ENCODE data around the gene TMEM50B. TPM values are rescaled to one million over a fixed set of nuclear protein-coding genes. Genes with fewer than 3 reads are reported as not detected.

Gene TMEM50B
- total and polyA plus RNA-seq, 2 of the 8 experiments (the other 6 are each of a cell fraction or from before 2014, with no cell fraction given) = 16.8 to 20.5 TPM

DNA sequence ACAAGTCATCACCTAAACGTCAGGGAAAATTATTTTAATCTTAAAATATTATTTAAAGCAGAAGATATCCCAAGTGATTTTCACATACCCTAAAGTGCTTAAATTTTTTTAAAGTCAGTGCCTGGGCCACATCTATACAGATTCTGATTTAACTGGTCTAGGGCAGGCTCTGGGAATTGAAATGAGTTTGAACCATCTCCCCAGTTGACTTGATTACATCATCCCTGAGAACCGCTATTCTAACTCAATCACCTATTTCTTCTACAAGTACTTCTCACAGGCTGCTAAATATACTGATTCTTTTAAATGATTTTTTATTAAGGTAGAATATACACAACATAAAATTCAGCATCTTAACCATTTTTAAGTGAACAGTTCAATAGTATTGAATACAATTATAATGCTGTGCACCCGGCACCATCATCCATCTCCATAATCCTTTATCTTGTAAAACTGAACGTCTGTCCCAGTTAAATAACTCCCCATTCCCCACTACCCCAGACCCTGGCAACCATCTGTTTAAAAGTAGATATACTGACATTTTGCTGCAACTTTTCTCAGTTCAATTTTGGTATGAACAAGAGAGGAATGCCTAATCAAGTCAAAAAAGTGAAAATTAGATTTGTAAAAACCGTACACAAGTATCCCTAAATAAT is 42.7 kb upstream of the TMEM50B start:
- 90% methylated on average over 5 of the region's 5 CpGs; no CpG with 5 or more reads in 1 of the 2 experiments for WGBS, 2 experiments (ENCODE audit: extremely low coverage in 1 of 2, insufficient coverage in 1 of 2, insufficient read length in 1 of 2, insufficient replicate concordance in 2 of 2, low coverage in 1 of 2, low lambda C conversion rate in 2 of 2, missing lambda C conversion rate in 1 of 2)
- CTCF ChIA-PET (ENCODE audit: partially characterized antibody) = no interaction called here
- FAIRE-seq = no peak
- no peak for TF ChIP-seq RXRA (IDR thresholded peaks at IDR 0.05; ENCODE audit: insufficient read depth, low read depth, low read length)
- no peak for TF ChIP-seq RAD21 (IDR thresholded peaks at IDR 0.05 in 1 of 2, conservative IDR thresholded peaks at IDR 0.05 in 1 of 2; ENCODE audit: low read depth in 2 of 2, low read length in 2 of 2)
- no peak for TF ChIP-seq JUN (IDR thresholded peaks at IDR 0.05; ENCODE audit: low read depth, low read length)
- TF ChIP-seq TBP (IDR thresholded peaks at IDR 0.05; ENCODE audit: low read depth, low read length) = no peak
- TF ChIP-seq BACH1 (IDR thresholded peaks at IDR 0.05; ENCODE audit: low read length) = no peak
- TF ChIP-seq, protein P1, sequence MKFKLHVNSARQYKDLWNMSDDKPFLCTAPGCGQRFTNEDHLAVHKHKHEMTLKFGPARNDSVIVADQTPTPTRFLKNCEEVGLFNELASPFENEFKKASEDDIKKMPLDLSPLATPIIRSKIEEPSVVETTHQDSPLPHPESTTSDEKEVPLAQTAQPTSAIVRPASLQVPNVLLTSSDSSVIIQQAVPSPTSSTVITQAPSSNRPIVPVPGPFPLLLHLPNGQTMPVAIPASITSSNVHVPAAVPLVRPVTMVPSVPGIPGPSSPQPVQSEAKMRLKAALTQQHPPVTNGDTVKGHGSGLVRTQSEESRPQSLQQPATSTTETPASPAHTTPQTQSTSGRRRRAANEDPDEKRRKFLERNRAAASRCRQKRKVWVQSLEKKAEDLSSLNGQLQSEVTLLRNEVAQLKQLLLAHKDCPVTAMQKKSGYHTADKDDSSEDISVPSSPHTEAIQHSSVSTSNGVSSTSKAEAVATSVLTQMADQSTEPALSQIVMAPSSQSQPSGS (IDR thresholded peaks at IDR 0.05; ENCODE audit: low read length) = no peak
- TF ChIP-seq SUZ12 (IDR thresholded peaks at IDR 0.05; ENCODE audit: low read length) = no peak
- TF ChIP-seq POLR2AphosphoS5 (IDR thresholded peaks at IDR 0.05; ENCODE audit: low read depth, low read length) = no peak
- TF ChIP-seq MAFK (IDR thresholded peaks at IDR 0.05; ENCODE audit: low read depth, low read length) = no peak

More for the DNA sequence above, 42.7 kb upstream of the TMEM50B start:
- H3K23me2 ChIP-seq (ENCODE audit: low read depth, low read length) = no peaks in the 10 kb centered on the region
- peaks cover 0 to 1% (median 0%) of the 10 kb centered on the region in 4 experiments; a peak in 1 of 7 replicates for H3K27me3 ChIP-seq (replicated peaks in 1 of 4; ENCODE audit: control insufficient read depth in 3 of 4, extremely low read depth in 1 of 4, insufficient read depth in 3 of 4, low read length in 3 of 4)
- H4K91ac ChIP-seq (replicated peaks; ENCODE audit: insufficient read length, low read length) = no peak overlapping the region
- H2BK120ac ChIP-seq (replicated peaks; ENCODE audit: low read depth, low read length) = no peak overlapping the region
- no peaks in the 10 kb centered on the region for H4K20me1 ChIP-seq (replicated peaks in 1 of 2; ENCODE audit: control insufficient read depth in 1 of 2, insufficient read depth in 2 of 2, low read length in 2 of 2)
- no peak overlapping the region for H2AK5ac ChIP-seq (ENCODE audit: low read depth, low read length)
- H2BK5ac ChIP-seq (ENCODE audit: low read depth, low read length) = no peak overlapping the region
- no peak overlapping the region for H3K4ac ChIP-seq (replicated peaks; ENCODE audit: insufficient read length, low read depth, low read length)
- no peak overlapping the region for H2BK12ac ChIP-seq (ENCODE audit: low read depth, low read length)
- no peak for DNase-seq (ENCODE audit: low read depth in 1 of 2, low spot score in 2 of 2)
- H3K4me1 ChIP-seq (replicated peaks in 1 of 4; ENCODE audit: control insufficient read depth in 3 of 4, insufficient read depth in 4 of 4, low read length in 3 of 4) = no peaks in the 10 kb centered on the region
- H3K4me3 ChIP-seq (ENCODE audit: extremely low read depth in 1 of 4, insufficient read depth in 2 of 4, low read depth in 3 of 4, low read length in 4 of 4) = no peak overlapping the region
- H3K36me3 ChIP-seq (ENCODE audit: control insufficient read depth in 2 of 4, insufficient read depth in 4 of 4, low read length in 3 of 4) = peaks cover 13 to 86% (median 51%) of the 10 kb centered on the region in 4 experiments
- no peak overlapping the region for H3K14ac ChIP-seq (ENCODE audit: insufficient read length)
- no peak overlapping the region for H3K18ac ChIP-seq (ENCODE audit: extremely low read depth, low read length)
- H4K8ac ChIP-seq (ENCODE audit: extremely low read depth, insufficient read depth, low read length) = no peak overlapping the region
- no peak overlapping the region for H4K5ac ChIP-seq (ENCODE audit: insufficient read length, low read depth, low read length)
- H3K79me1 ChIP-seq (ENCODE audit: low read depth, low read length) = no peaks in the 10 kb centered on the region; the same call in 1 of the 2 replicates
- no peak overlapping the region for H3K4me2 ChIP-seq (ENCODE audit: insufficient read depth in 1 of 2, low read depth in 2 of 2, low read length in 2 of 2)
- H3K9me3 ChIP-seq (ENCODE audit: insufficient read depth in 2 of 2, low read depth in 1 of 2, low read length in 1 of 2) = no peaks in the 10 kb centered on the region
- no peak overlapping the region for H3K9ac ChIP-seq (replicated peaks in 1 of 4; ENCODE audit: extremely low read depth in 1 of 4, low read depth in 3 of 4, low read length in 3 of 4)
- H3K56ac ChIP-seq (replicated peaks; ENCODE audit: insufficient read length, low read depth, low read length) = no peak overlapping the region
- no peak overlapping the region for H3K27ac ChIP-seq (ENCODE audit: low read depth, low read length)
- H3K79me2 ChIP-seq (ENCODE audit: control insufficient read depth in 1 of 2, insufficient read depth in 2 of 2, low read length in 2 of 2) = no peaks in the 10 kb centered on the region
- H2AFZ ChIP-seq (ENCODE audit: low read length) = no peak overlapping the region
- no peak overlapping the region for H2BK15ac ChIP-seq (ENCODE audit: low read length)
- H2BK20ac ChIP-seq (ENCODE audit: low read length) = no peak overlapping the region
- POLR2A ChIA-PET (ENCODE audit: partially characterized antibody) = interaction anchor here (0.9 to 3.3 kb wide), 6 partner anchors 8 to 103 kb away, joined by 3 to 23 read pairs (median 3); no protein-coding TSS in a partner anchor
- H3K23ac ChIP-seq (ENCODE audit: insufficient read length) = no peak overlapping the region
